Chondrocyte (in vitro differentiated cells): ENCODE measurements around the gene RAD50. TPM values are rescaled to one million over a fixed set of nuclear protein-coding genes. Genes with fewer than 3 reads are reported as not detected.
"Not testable (repeated sequence)": the region's sequence is repeated elsewhere in the genome, so short reads cannot be mapped to it uniquely, and the experiment has no call there.

ENCODE experiments used
- DNase-seq: peaks from one replicate; pipeline ENCODE4 v3.0.0; 2021; ENCODE audit warnings: mixed read lengths, low spot score
- H3K27ac Mint-ChIP-seq: one replicate; pipeline ENCODE4 v1.8.0; 2021; ENCODE audit warnings: mild to moderate bottlenecking, moderate library complexity, mixed read lengths; ENCODE audit not compliant: unreplicated experiment
- H3K27me3 Mint-ChIP-seq: 2 replicates; pipeline ENCODE4 v1.8.0; 2021; ENCODE audit warnings: low read depth, mixed read lengths
- H3K36me3 Mint-ChIP-seq: 2 replicates; pipeline ENCODE4 v1.8.0; 2021; ENCODE audit warnings: low read depth, mixed read lengths
- H3K4me1 Mint-ChIP-seq: 2 replicates; pipeline ENCODE4 v1.8.0; 2021; ENCODE audit warnings: low read depth, mild to moderate bottlenecking, mixed read lengths
- H3K4me3 Mint-ChIP-seq: one replicate; pipeline ENCODE4 v1.8.0; 2021; ENCODE audit warnings: mild to moderate bottlenecking, moderate library complexity, mixed read lengths; ENCODE audit not compliant: unreplicated experiment
- H3K9me3 Mint-ChIP-seq: 2 replicates; pipeline ENCODE4 v1.8.0; 2021; ENCODE audit warnings: low read depth, mixed read lengths
- total RNA-seq: library from RNA; stranded (reverse); gene quantifications from 3 replicates; pipeline ENCODE4 v1.2.1, GENCODE V29; 2021
- TF ChIP-seq, protein P1 (sequence below): fragments of 200-600 bp; sonication (generic); IDR thresholded peaks from 2 replicates; pipeline ENCODE4 v1.5.0; 2021; ENCODE audit warnings: antibody characterized with exemption, mild to moderate bottlenecking, moderate library complexity

RAD50 gene
- total RNA-seq, 1 donor from 2014 or later, result 30.7 TPM

GRCh38 chr5:132629230-132629944 lies 72.6 kb downstream of the RAD50 start:
- TF ChIP-seq, protein P1, sequence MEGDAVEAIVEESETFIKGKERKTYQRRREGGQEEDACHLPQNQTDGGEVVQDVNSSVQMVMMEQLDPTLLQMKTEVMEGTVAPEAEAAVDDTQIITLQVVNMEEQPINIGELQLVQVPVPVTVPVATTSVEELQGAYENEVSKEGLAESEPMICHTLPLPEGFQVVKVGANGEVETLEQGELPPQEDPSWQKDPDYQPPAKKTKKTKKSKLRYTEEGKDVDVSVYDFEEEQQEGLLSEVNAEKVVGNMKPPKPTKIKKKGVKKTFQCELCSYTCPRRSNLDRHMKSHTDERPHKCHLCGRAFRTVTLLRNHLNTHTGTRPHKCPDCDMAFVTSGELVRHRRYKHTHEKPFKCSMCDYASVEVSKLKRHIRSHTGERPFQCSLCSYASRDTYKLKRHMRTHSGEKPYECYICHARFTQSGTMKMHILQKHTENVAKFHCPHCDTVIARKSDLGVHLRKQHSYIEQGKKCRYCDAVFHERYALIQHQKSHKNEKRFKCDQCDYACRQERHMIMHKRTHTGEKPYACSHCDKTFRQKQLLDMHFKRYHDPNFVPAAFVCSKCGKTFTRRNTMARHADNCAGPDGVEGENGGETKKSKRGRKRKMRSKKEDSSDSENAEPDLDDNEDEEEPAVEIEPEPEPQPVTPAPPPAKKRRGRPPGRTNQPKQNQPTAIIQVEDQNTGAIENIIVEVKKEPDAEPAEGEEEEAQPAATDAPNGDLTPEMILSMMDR, result no peak
- H3K4me3 Mint-ChIP-seq, result no peak overlapping the region
- no peak for DNase-seq
- no peaks in the 10 kb centered on the region for H3K9me3 Mint-ChIP-seq
- H3K27me3 Mint-ChIP-seq, result no peaks in the 10 kb centered on the region
- no peaks in the 10 kb centered on the region for H3K4me1 Mint-ChIP-seq
- H3K36me3 Mint-ChIP-seq, result peaks cover 13% of the 10 kb centered on the region
- no peak overlapping the region for H3K27ac Mint-ChIP-seq

DNA sequence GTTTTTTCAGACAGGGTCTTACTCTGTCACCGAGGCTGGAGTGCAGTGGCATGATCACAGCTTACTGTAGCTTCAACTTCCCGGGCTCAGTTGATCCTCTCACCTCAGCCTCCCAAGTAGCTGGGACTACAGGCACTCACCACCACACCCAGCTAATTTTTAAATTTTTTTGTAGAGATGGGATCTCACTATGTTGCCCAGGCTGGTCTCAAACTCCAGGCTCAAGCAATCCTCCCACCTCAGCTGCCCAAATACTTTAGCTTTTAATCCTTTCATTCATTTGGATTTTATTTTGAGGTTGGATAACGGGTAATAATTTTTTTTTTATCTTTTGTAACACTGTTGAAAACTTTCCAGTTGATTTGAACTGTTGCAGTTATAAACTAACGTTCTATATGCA lies 76.8 kb downstream of the RAD50 start:
- H3K4me3 Mint-ChIP-seq, H3K4me1 Mint-ChIP-seq, H3K27me3 Mint-ChIP-seq, H3K27ac Mint-ChIP-seq, DNase-seq, H3K9me3 Mint-ChIP-seq: not testable (repeated sequence)
- H3K36me3 Mint-ChIP-seq, result peaks cover 20% of the 10 kb centered on the region

GRCh38 chr5:132635873-132636272 lies 79.1 kb downstream of the RAD50 start:
- H3K4me3 Mint-ChIP-seq, result no peak overlapping the region
- peaks cover 3% of the 10 kb centered on the region for H3K4me1 Mint-ChIP-seq
- no peaks in the 10 kb centered on the region for H3K9me3 Mint-ChIP-seq
- DNase-seq, result no peak
- TF ChIP-seq, protein P1, result no peak
- no peaks in the 10 kb centered on the region for H3K27me3 Mint-ChIP-seq
- no peak overlapping the region for H3K27ac Mint-ChIP-seq
- peaks cover 22% of the 10 kb centered on the region for H3K36me3 Mint-ChIP-seq

DNA sequence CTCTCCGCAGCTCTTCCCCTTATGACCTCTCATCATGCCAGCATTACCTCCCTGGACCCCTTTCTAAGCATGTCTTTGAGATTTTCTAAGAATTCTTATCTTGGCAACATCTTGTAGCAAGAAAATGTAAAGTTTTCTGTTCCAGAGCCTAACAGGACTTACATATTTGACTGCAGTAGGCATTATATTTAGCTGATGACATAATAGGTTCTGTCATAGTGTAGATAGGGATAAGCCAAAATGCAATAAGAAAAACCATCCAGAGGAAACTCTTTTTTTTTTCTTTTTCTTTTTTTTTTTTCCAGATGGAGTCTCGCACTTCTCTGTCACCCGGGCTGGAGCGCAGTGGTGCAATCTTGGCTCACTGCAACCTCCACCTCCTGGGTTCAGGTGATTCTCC lies 80.5 kb downstream of the RAD50 start:
- no peaks in the 10 kb centered on the region for H3K9me3 Mint-ChIP-seq
- H3K4me1 Mint-ChIP-seq, result peaks cover 3% of the 10 kb centered on the region
- no peak overlapping the region for H3K4me3 Mint-ChIP-seq
- no peak overlapping the region for H3K27ac Mint-ChIP-seq
- no peaks in the 10 kb centered on the region for H3K27me3 Mint-ChIP-seq
- peaks cover 23% of the 10 kb centered on the region for H3K36me3 Mint-ChIP-seq
- no peak for DNase-seq
- TF ChIP-seq, protein P1, result no peak

DNA sequence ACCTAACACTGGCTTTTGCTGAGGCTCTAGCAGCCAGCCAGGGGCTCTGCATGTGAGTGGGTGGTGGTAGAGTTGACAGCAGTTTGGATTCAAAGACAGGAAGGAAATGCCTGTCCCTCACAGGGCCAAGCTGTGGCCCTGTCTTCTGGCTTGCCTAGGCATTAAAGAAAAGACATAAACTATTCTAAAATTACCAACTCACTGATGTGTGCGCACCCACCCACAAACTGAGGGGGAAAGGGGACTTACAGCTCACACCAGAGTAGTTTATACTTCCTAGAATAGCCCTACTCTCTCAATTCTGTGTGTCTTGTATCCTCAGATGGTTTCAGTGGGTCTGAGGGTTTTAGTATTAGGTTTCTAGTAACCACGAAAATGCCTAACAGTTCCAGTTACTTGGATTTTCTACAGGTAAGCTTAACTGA lies 82.9 kb downstream of the RAD50 start:
- TF ChIP-seq, protein P1, result no peak
- no peak overlapping the region for H3K4me3 Mint-ChIP-seq
- H3K4me1 Mint-ChIP-seq, result peaks cover 3% of the 10 kb centered on the region
- DNase-seq, result no peak
- H3K9me3 Mint-ChIP-seq, result no peaks in the 10 kb centered on the region
- no peaks in the 10 kb centered on the region for H3K27me3 Mint-ChIP-seq
- H3K36me3 Mint-ChIP-seq, result peaks cover 34% of the 10 kb centered on the region
- H3K27ac Mint-ChIP-seq, result no peak overlapping the region

DNA sequence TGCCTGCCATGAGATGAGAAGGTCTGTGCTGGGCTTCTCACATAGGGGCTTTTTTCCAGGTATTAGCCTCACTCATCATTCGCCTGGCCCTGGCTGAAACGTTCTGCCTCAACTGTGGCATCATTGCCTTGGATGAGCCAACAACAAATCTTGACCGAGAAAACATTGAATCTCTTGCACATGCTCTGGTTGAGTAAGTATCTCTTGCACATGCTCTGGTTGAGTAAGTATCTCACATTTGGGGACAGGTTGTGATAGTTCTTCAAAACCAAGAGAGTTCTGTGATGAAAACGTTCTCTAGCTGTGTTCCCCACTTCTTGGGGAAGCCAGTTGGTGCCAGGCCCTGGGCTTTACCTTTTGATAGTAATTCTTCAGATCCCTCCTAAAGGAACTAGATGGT lies 83.8 kb downstream of the RAD50 start:
- Mint-ChIP-seq H3K4me3 (no peak overlapping the region), H3K9me3 (no peaks in the 10 kb centered on the region), H3K36me3 (peaks cover 34% of the 10 kb centered on the region), H3K27ac (no peak overlapping the region), H3K4me1 (peaks cover 3% of the 10 kb centered on the region), H3K27me3 (no peaks in the 10 kb centered on the region)
- DNase-seq, result no peak
- TF ChIP-seq, protein P1, result no peak
